ENCODE data around the gene CCDC138. TPM values are rescaled to one million over a fixed set of nuclear protein-coding genes. Genes with fewer than 3 reads are reported as not detected.
A peak's percentile ranks its signal among the peaks of the same experiment; 100 is the strongest.

The CCDC138 gene
- total RNA-seq, 1 donor, result 4.0 TPM

- DNase-seq (ENCODE audit: low read depth in 2 of 3, low spot score in 2 of 3), result no peak
These were observed 38.7 kb downstream of the CCDC138 start for GRCh38 chr2:108825254-108825653.

GRCh38 chr2:108825736-108826135 is 39.2 kb downstream of the CCDC138 start:
- DNase-seq (ENCODE audit: low read depth in 2 of 3, low spot score in 2 of 3), result no peak

- DNase-seq (ENCODE audit: low read depth in 2 of 3, low spot score in 2 of 3), result no peak
These were observed 43.2 kb downstream of the CCDC138 start for GRCh38 chr2:108829578-108830310.

GRCh38 chr2:108833219-108833618 is 46.6 kb downstream of the CCDC138 start:
- DNase-seq (ENCODE audit: low read depth in 2 of 3, low spot score in 2 of 3), result no peak

GRCh38 chr2:108834620-108835019 is 48.0 kb downstream of the CCDC138 start:
- no peak for DNase-seq (ENCODE audit: low read depth in 2 of 3, low spot score in 2 of 3)

- DNase-seq (ENCODE audit: low read depth in 2 of 3, low spot score in 2 of 3), result no peak
These were observed 48.5 kb downstream of the CCDC138 start for GRCh38 chr2:108835040-108835439.

GRCh38 chr2:108837198-108837597 is 50.6 kb downstream of the CCDC138 start:
- no peak for DNase-seq (ENCODE audit: low read depth in 2 of 3, low spot score in 2 of 3)

GRCh38 chr2:108841506-108841905 is 54.9 kb downstream of the CCDC138 start:
- no peak for DNase-seq (ENCODE audit: low read depth in 2 of 3, low spot score in 2 of 3)

GRCh38 chr2:108845923-108846322 is 59.4 kb downstream of the CCDC138 start:
- no peak for DNase-seq (ENCODE audit: low read depth in 2 of 3, low spot score in 2 of 3)

GRCh38 chr2:108847000-108847399 is 60.4 kb downstream of the CCDC138 start:
- no peak for DNase-seq (ENCODE audit: low read depth in 2 of 3, low spot score in 2 of 3)

- no peak for DNase-seq (ENCODE audit: low read depth in 2 of 3, low spot score in 2 of 3)
These were observed 65.8 kb downstream of the CCDC138 start for GRCh38 chr2:108852375-108852774.

- DNase-seq (ENCODE audit: low read depth in 2 of 3, low spot score in 2 of 3), result no peak
These were observed 66.8 kb downstream of the CCDC138 start for GRCh38 chr2:108853421-108853820.

GRCh38 chr2:108854484-108854883 is 67.9 kb downstream of the CCDC138 start:
- no peak for DNase-seq (ENCODE audit: low read depth in 2 of 3, low spot score in 2 of 3)

GRCh38 chr2:108855194-108855593 is 68.6 kb downstream of the CCDC138 start:
- DNase-seq (ENCODE audit: low read depth in 2 of 3, low spot score in 2 of 3), result peak in 2 of 3 donors; percentile 10 to 47

GRCh38 chr2:108858894-108859293 is 72.3 kb downstream of the CCDC138 start:
- no peak for DNase-seq (ENCODE audit: low read depth in 2 of 3, low spot score in 2 of 3)

- DNase-seq (ENCODE audit: low read depth in 2 of 3, low spot score in 2 of 3), result no peak
These were observed 79.5 kb downstream of the CCDC138 start for GRCh38 chr2:108866041-108866440.

GRCh38 chr2:108868911-108869310 is 82.3 kb downstream of the CCDC138 start:
- DNase-seq (ENCODE audit: low read depth in 2 of 3, low spot score in 2 of 3), result no peak

- DNase-seq (ENCODE audit: low read depth in 2 of 3, low spot score in 2 of 3), result no peak
These were observed 83.0 kb downstream of the CCDC138 start for GRCh38 chr2:108869542-108869941.

- peak in 1 of 3 donors; percentile 29 for DNase-seq (ENCODE audit: low read depth in 2 of 3, low spot score in 2 of 3)
These were observed 83.6 kb downstream of the CCDC138 start for GRCh38 chr2:108870069-108870644.

GRCh38 chr2:108877506-108877905 is 90.9 kb downstream of the CCDC138 start:
- no peak for DNase-seq (ENCODE audit: low read depth in 2 of 3, low spot score in 2 of 3)

- no peak for DNase-seq (ENCODE audit: low read depth in 2 of 3, low spot score in 2 of 3)
These were observed 91.7 kb downstream of the CCDC138 start for GRCh38 chr2:108878276-108878675.

- no peak for DNase-seq (ENCODE audit: low read depth in 2 of 3, low spot score in 2 of 3)
These were observed 98.0 kb downstream of the CCDC138 start for GRCh38 chr2:108884619-108885018.

Measured in hematopoietic multipotent progenitor cell (in vitro differentiated cells).